DLD1 (cell line): Measurements from ENCODE around the gene PKD2L1.

Experiments
- in situ Hi-C: cut with HindIII; loops from 2 replicates; pipeline ENCODE4 v1.10.0; 2017; ENCODE audit warnings: low sequenced_read_pairs

Gene PKD2L1

GRCh38 chr10:100356067-100357017 lies 26.3 kb upstream of the PKD2L1 start:
- in situ Hi-C loops, result no loop called here

- in situ Hi-C loops, result no loop called here
These were observed 25.1 kb upstream of the PKD2L1 start for GRCh38 chr10:100355086-100355485.

GRCh38 chr10:100353770-100354485 lies 23.9 kb upstream of the PKD2L1 start:
- in situ Hi-C loops, result no loop called here

GRCh38 chr10:100350914-100351485 lies 21.0 kb upstream of the PKD2L1 start:
- in situ Hi-C loops, result no loop called here

- in situ Hi-C loops, result loop anchor here (25.0 kb wide), 2 partner anchors 163 to 538 kb away; partner anchors contain the start of gene SEC31B
These were observed 19.6 kb upstream of the PKD2L1 start for GRCh38 chr10:100349672-100350071.

GRCh38 chr10:100349087-100349486 lies 19.1 kb upstream of the PKD2L1 start:
- in situ Hi-C loops, result loop anchor here (25.0 kb wide), 2 partner anchors 163 to 538 kb away; partner anchors contain the start of gene SEC31B

GRCh38 chr10:100348389-100348927 lies 18.4 kb upstream of the PKD2L1 start:
- in situ Hi-C loops, result loop anchor here (25.0 kb wide), 2 partner anchors 164 to 539 kb away; partner anchors contain the start of gene SEC31B

- in situ Hi-C loops, result loop anchor here (25.0 kb wide), 2 partner anchors 165 to 540 kb away; partner anchors contain the start of gene SEC31B
These were observed 17.7 kb upstream of the PKD2L1 start for GRCh38 chr10:100347568-100348195.

- in situ Hi-C loops, result loop anchor here (25.0 kb wide), 2 partner anchors 165 to 540 kb away; partner anchors contain the start of gene SEC31B
These were observed 16.9 kb upstream of the PKD2L1 start, which contains the start of gene SCD for GRCh38 chr10:100346765-100347567. Gene SCD, plus strand, starts transcription at chr10:100347233. Its CDS starts 272 bp downstream, at chr10:100347505.

GRCh38 chr10:100346351-100346764 lies 16.3 kb upstream of the PKD2L1 start:
- in situ Hi-C loops, result loop anchor here (25.0 kb wide), 2 partner anchors 166 to 541 kb away; partner anchors contain the start of gene SEC31B

GRCh38 chr10:100345570-100346330 lies 15.7 kb upstream of the PKD2L1 start:
- in situ Hi-C loops, result loop anchor here (25.0 kb wide), 2 partner anchors 167 to 542 kb away; partner anchors contain the start of gene SEC31B

- in situ Hi-C loops, result loop anchor here (25.0 kb wide), 2 partner anchors 168 to 543 kb away; partner anchors contain the start of gene SEC31B
These were observed 14.3 kb upstream of the PKD2L1 start for GRCh38 chr10:100344241-100344788.

- in situ Hi-C loops, result loop anchor here (25.0 kb wide), 2 partner anchors 170 to 545 kb away; partner anchors contain the start of gene SEC31B
These were observed 12.6 kb upstream of the PKD2L1 start for GRCh38 chr10:100342627-100342972.

GRCh38 chr10:100341953-100342626 lies 12.1 kb upstream of the PKD2L1 start:
- in situ Hi-C loops, result loop anchor here (25.0 kb wide), 2 partner anchors 170 to 545 kb away; partner anchors contain the start of gene SEC31B

GRCh38 chr10:100340948-100341847 lies 11.2 kb upstream of the PKD2L1 start:
- in situ Hi-C loops, result loop anchor here (25.0 kb wide), 2 partner anchors 171 to 546 kb away; partner anchors contain the start of gene SEC31B

- in situ Hi-C loops, result loop anchor here (5.0 to 25.0 kb wide), 3 partner anchors 93 to 548 kb away; partner anchors contain the start of gene SEC31B
These were observed 9.2 kb upstream of the PKD2L1 start for GRCh38 chr10:100339236-100339635.
